ENCODE measurements around the gene MKX.

- no peak for TF ChIP-seq POLR2AphosphoS5 (IDR thresholded peaks at IDR 0.05)
- TF ChIP-seq CTCF (IDR thresholded peaks at IDR 0.05), result no peak
Measured at GRCh38 chr10:27680691-27681605, 64.7 kb downstream of the MKX start.

Measured in upper lobe of left lung (tissue), 4 donors.